Bronchus fibroblast of lung (primary cell): Measurements from ENCODE around the gene YWHAB. TPM values are rescaled to one million over a fixed set of nuclear protein-coding genes. Genes with fewer than 3 reads are reported as not detected.

ENCODE experiments used
- total RNA-seq: library from RNA; depleted of rRNA; stranded (reverse); fragments of >200 nt; gene quantifications from 2 replicates; pipeline ENCODE4 v1.2.3, GENCODE V29; 2015

YWHAB gene
- total RNA-seq, result 91.9 and 99.2 TPM in 2 replicates

DNA sequence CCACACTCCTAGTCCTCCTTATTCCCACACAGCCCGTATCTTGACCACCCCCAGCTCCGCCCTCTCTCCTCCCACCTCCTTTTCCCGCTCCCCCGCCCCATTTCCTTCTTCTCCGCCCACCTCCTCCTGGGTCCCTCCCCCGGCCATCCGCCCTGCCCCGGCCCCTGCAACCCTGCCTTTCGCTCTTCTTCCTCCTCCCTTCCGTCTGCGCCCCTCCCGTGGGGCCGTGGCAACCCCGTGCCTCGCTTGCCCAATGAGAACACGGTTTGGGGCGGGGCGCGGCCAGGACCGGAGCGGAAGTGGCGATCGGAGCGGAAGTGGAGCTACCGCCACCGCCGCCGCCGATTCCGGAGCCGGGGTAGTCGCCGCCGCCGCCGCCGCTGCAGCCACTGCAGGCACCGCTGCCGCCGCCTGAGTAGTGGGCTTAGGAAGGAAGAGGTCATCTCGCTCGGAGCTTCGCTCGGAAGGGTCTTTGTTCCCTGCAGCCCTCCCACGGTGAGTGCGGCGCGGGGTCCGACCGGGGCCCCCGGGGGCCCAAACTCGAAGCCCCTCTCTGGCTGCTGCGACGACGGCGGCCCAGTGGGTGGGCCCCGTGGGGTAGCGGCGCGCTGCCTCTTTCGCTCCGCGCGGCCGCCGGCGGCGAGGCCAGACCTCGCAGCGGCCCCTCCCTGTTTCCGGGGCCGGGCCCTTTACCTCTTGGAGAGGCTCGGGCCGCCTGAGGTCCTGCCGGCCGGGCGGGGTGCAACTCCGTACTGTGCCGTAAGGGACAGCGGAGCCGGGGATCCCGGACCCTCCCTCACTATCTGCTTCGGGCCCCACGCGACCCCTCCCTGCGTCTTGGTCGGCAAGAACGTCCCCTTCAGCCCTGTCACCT, at the start of gene YWHAB:
Gene YWHAB (plus strand): TSS at position 314 of the 874 bp plus-strand sequence. CDS start 15,829 bp downstream, outside the sequence.

DNA sequence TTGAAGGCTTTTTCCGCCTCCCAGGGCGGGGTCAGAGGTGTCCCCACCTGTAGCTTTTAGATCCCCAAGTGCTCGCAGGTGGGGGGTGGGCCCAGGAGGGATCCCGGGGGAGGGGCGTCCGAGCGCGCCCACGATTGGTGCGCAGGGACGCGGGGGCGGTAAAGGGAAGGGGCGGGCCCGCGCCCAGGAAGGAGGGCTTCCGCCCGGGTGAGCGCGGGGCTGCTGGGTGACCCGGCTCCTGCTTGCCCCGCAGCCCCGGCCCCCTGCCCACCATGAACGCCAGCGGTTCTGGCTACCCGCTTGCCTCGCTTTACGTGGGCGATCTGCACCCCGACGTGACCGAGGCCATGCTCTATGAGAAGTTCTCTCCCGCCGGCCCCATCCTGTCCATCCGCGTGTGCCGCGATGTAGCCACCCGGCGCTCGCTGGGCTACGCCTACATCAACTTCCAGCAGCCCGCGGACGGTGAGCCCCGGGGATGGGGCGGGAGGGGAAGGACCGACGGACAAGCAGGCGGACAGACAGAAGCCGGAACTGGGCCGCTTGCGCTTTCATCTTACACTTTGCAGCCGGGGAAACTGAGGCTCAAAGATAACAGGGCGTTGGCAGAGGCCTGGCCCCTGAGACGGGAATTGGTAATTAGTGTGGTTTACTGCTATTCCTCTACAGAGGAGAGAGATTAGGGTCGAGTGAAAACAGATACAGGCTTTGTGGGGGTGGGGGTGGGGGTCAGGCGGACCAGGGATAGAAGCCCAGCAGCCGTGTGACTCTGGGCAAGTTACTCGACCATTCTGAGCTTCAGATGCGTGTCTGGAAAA, 24.6 kb downstream of the YWHAB start, which contains the start of gene PABPC1L:
Gene PABPC1L (plus strand): TSS at position 189 of the 818 bp plus-strand sequence. CDS start 84 bp downstream, at position 273.

Other genes starting within 250 kb of the YWHAB start
- 8.9 and 9.1 TPM in 2 replicates for gene ADA, start 234.0 kb upstream of the YWHAB start, total RNA-seq
- 1.6 and 3.4 TPM in 2 replicates for gene CCN5, start 170.3 kb upstream of the YWHAB start, total RNA-seq
- gene KCNK15, start 139.8 kb upstream of the YWHAB start, total RNA-seq, result not detected in 2 replicates
- not detected in 2 replicates for gene RIMS4, start 75.2 kb upstream of the YWHAB start, total RNA-seq
- gene PABPC1L, start 24.4 kb downstream of the YWHAB start, total RNA-seq, result 10.1 TPM in 2 replicates
- gene TOMM34, start 74.7 kb downstream of the YWHAB start, total RNA-seq, result 73.4 and 75.0 TPM in 2 replicates
- 11.9 and 12.4 TPM in 2 replicates for gene STK4, start 80.8 kb downstream of the YWHAB start, total RNA-seq
- gene KCNS1, start 215.4 kb downstream of the YWHAB start, total RNA-seq, result 0.30 and 0.34 TPM in 2 replicates
- not detected in 2 replicates for gene WFDC5, start 229.5 kb downstream of the YWHAB start, total RNA-seq
- not detected in 2 replicates for gene WFDC12, start 238.8 kb downstream of the YWHAB start, total RNA-seq